ENCODE measurements around the gene PEX14.

The PEX14 gene

GRCh38 chr1:10652626-10653025, 177.9 kb downstream of the PEX14 start:
- TF ChIP-seq CTCF (IDR thresholded peaks at IDR 0.05; ENCODE audit: insufficient read depth, low read length) (no peak), SPI1 (IDR thresholded peaks at IDR 0.05; ENCODE audit: borderline replicate concordance, low read depth) (no peak), GABPA (IDR thresholded peaks at IDR 0.05; ENCODE audit: low read depth) (no peak), POLR2AphosphoS5 (IDR thresholded peaks at IDR 0.05; ENCODE audit: low read depth) (no peak), REST (IDR thresholded peaks at IDR 0.05; ENCODE audit: insufficient replicate concordance, low read depth) (no peak)
- no peak overlapping the region for H3K4me3 ChIP-seq (replicated peaks; ENCODE audit: insufficient read depth, low read length)
- no peaks in the 10 kb centered on the region for H3K27me3 ChIP-seq (ENCODE audit: insufficient read depth, poor library complexity, severe bottlenecking)
- no peak for DNase-seq (ENCODE audit: low read depth in 1 of 2, low spot score in 1 of 2)
- H3K27ac ChIP-seq (replicated peaks) = no peak overlapping the region

GRCh38 chr1:10653370-10654125, 178.8 kb downstream of the PEX14 start:
- no peak overlapping the region for H3K4me3 ChIP-seq (replicated peaks; ENCODE audit: insufficient read depth, low read length)
- no peaks in the 10 kb centered on the region for H3K27me3 ChIP-seq (ENCODE audit: insufficient read depth, poor library complexity, severe bottlenecking)
- DNase-seq (ENCODE audit: low read depth in 1 of 2, low spot score in 1 of 2) = no peak
- TF ChIP-seq SPI1 (IDR thresholded peaks at IDR 0.05; ENCODE audit: borderline replicate concordance, low read depth) (no peak), CTCF (IDR thresholded peaks at IDR 0.05; ENCODE audit: insufficient read depth, low read length) (no peak), POLR2AphosphoS5 (IDR thresholded peaks at IDR 0.05; ENCODE audit: low read depth) (no peak), REST (IDR thresholded peaks at IDR 0.05; ENCODE audit: insufficient replicate concordance, low read depth) (no peak), GABPA (IDR thresholded peaks at IDR 0.05; ENCODE audit: low read depth) (no peak)
- H3K27ac ChIP-seq (replicated peaks) = no peak overlapping the region

GRCh38 chr1:10655002-10655401, 180.3 kb downstream of the PEX14 start:
- DNase-seq (ENCODE audit: low read depth in 1 of 2, low spot score in 1 of 2) = no peak
- no peak overlapping the region for H3K4me3 ChIP-seq (replicated peaks; ENCODE audit: insufficient read depth, low read length)
- no peaks in the 10 kb centered on the region for H3K27me3 ChIP-seq (ENCODE audit: insufficient read depth, poor library complexity, severe bottlenecking)
- TF ChIP-seq SPI1 (IDR thresholded peaks at IDR 0.05; ENCODE audit: borderline replicate concordance, low read depth) (no peak), GABPA (IDR thresholded peaks at IDR 0.05; ENCODE audit: low read depth) (no peak), REST (IDR thresholded peaks at IDR 0.05; ENCODE audit: insufficient replicate concordance, low read depth) (no peak)
- no peak overlapping the region for H3K27ac ChIP-seq (replicated peaks)

All from HL-60 (cell line).